Stimulated activated CD8-positive, alpha-beta memory T cell treated with anti-CD3 and anti-CD28 coated beads, Interleukin-15, amount 100 ng/mL, for 24 hours (primary cell): ENCODE measurements around the gene GPR155.
A peak's percentile ranks its signal among the peaks of the same experiment; 100 is the strongest.

Experiments
- DNase-seq: peaks from one replicate; pipeline ENCODE4 v3.0.0-alpha.2; 2020; ENCODE audit warnings: low read depth

GPR155 gene

GRCh38 chr2:174486563-174487107, at the start of gene GPR155:
GPR155 (minus strand) TSS chr2:174487029; CDS start chr2:174481956, 5,073 bp downstream.
- DNase-seq, result peak; percentile 18

GRCh38 chr2:174535757-174536703, 49.2 kb upstream of the GPR155 start:
- DNase-seq, result no peak

GRCh38 chr2:174535083-174535482, 48.3 kb upstream of the GPR155 start:
- DNase-seq, result no peak

GRCh38 chr2:174529916-174530315, 43.1 kb upstream of the GPR155 start:
- DNase-seq, result no peak

GRCh38 chr2:174527959-174528358, 41.1 kb upstream of the GPR155 start:
- no peak for DNase-seq

GRCh38 chr2:174527101-174527721, 40.4 kb upstream of the GPR155 start:
- DNase-seq, result no peak

GRCh38 chr2:174524527-174524926, 37.7 kb upstream of the GPR155 start:
- no peak for DNase-seq

- no peak for DNase-seq
Observed at GRCh38 chr2:174522553-174522952, 35.7 kb upstream of the GPR155 start.

- no peak for DNase-seq
Observed at GRCh38 chr2:174518395-174518794, 31.6 kb upstream of the GPR155 start.

GRCh38 chr2:174516501-174517378, 29.9 kb upstream of the GPR155 start:
- no peak for DNase-seq

- DNase-seq, result no peak
Observed at GRCh38 chr2:174512345-174512744, 25.5 kb upstream of the GPR155 start.

- DNase-seq, result no peak
Observed at GRCh38 chr2:174511580-174512260, 24.9 kb upstream of the GPR155 start.

- no peak for DNase-seq
Observed at GRCh38 chr2:174510583-174511189, 23.9 kb upstream of the GPR155 start.

- DNase-seq, result no peak
Observed at GRCh38 chr2:174503161-174503809, 16.5 kb upstream of the GPR155 start.

GRCh38 chr2:174499371-174499770, 12.5 kb upstream of the GPR155 start:
- DNase-seq, result no peak

- no peak for DNase-seq
Observed at GRCh38 chr2:174495365-174496012, 8.7 kb upstream of the GPR155 start.

GRCh38 chr2:174493549-174494331, 6.9 kb upstream of the GPR155 start:
- DNase-seq, result no peak

- no peak for DNase-seq
Observed at GRCh38 chr2:174492963-174493431, 6.2 kb upstream of the GPR155 start.

- DNase-seq, result no peak
Observed at GRCh38 chr2:174491947-174492346, 5.1 kb upstream of the GPR155 start.
